Stimulated activated CD4-positive, alpha-beta T cell treated with anti-CD3 and anti-CD28 coated beads, Interleukin-1b, Interleukin-23, amount 100 ng/mL, for 4 hours (primary cell): ENCODE data around the gene FBXO22.
A peak's percentile ranks its signal among the peaks of the same experiment; 100 is the strongest.
"Not testable (repeated sequence)": the region's sequence is repeated elsewhere in the genome, so short reads cannot be mapped to it uniquely, and the experiment has no call there.

Source experiments
- DNase-seq, 2 donors: peaks; one replicate each; pipeline ENCODE4 v3.0.0-alpha.2; 2020; ENCODE audit warnings: low read depth in 2 of 2

Gene FBXO22

GRCh38 chr15:75903331-75904239, at the start of gene FBXO22:
FBXO22 (plus strand) TSS chr15:75903878; CDS start chr15:75903964, 86 bp downstream.
- DNase-seq = peak; percentile 75 to 89

GRCh38 chr15:75857886-75858285, 45.8 kb upstream of the FBXO22 start:
- no peak for DNase-seq

GRCh38 chr15:75861750-75862402, 41.8 kb upstream of the FBXO22 start:
- DNase-seq = no peak

- no peak for DNase-seq
Observed at GRCh38 chr15:75862796-75863195, 40.9 kb upstream of the FBXO22 start.

GRCh38 chr15:75864213-75865059, 39.2 kb upstream of the FBXO22 start:
- no peak for DNase-seq

- not testable (repeated sequence) for DNase-seq
Observed at GRCh38 chr15:75866045-75866444, 37.6 kb upstream of the FBXO22 start.

GRCh38 chr15:75866916-75867315, 36.8 kb upstream of the FBXO22 start:
- DNase-seq = no peak

- DNase-seq = no peak
Observed at GRCh38 chr15:75867449-75867848, 36.2 kb upstream of the FBXO22 start.

GRCh38 chr15:75868019-75868418, 35.7 kb upstream of the FBXO22 start:
- no peak for DNase-seq

GRCh38 chr15:75869446-75869845, 34.2 kb upstream of the FBXO22 start:
- DNase-seq = no peak

- DNase-seq = not testable (repeated sequence)
Observed at GRCh38 chr15:75871589-75871988, 32.1 kb upstream of the FBXO22 start.

- no peak for DNase-seq
Observed at GRCh38 chr15:75872403-75872990, 31.2 kb upstream of the FBXO22 start.

GRCh38 chr15:75884041-75884440, 19.6 kb upstream of the FBXO22 start:
- no peak for DNase-seq

- no peak for DNase-seq
Observed at GRCh38 chr15:75887178-75887577, 16.5 kb upstream of the FBXO22 start.

GRCh38 chr15:75891895-75892294, 11.8 kb upstream of the FBXO22 start:
- DNase-seq = no peak

GRCh38 chr15:75895731-75896130, 7.9 kb upstream of the FBXO22 start:
- DNase-seq = no peak

- DNase-seq = no peak
Observed at GRCh38 chr15:75900577-75900976, 3.1 kb upstream of the FBXO22 start.

- DNase-seq = no peak
Observed at GRCh38 chr15:75902129-75902557, 1.5 kb upstream of the FBXO22 start.

- DNase-seq = no peak
Observed at GRCh38 chr15:75905231-75905630, 1.6 kb downstream of the FBXO22 start.

- DNase-seq = not testable (repeated sequence)
Observed at GRCh38 chr15:75910355-75910754, 6.7 kb downstream of the FBXO22 start.

- no peak for DNase-seq
Observed at GRCh38 chr15:75916978-75917377, 13.3 kb downstream of the FBXO22 start.

- DNase-seq = no peak
Observed at GRCh38 chr15:75918135-75918534, 14.5 kb downstream of the FBXO22 start.
